HG03139 (cell line): ENCODE results near the gene CASK.
"Not testable (repeated sequence)": the region's sequence is repeated elsewhere in the genome, so short reads cannot be mapped to it uniquely, and the experiment has no call there.

Source experiments
- ATAC-seq: cut with Tn5 transposase; IDR thresholded peaks from one replicate; pipeline ENCODE4 v1.9.1; 2021; ENCODE audit not compliant: unreplicated experiment

Gene CASK

GRCh38 chrX:41703574-41704029, 219.8 kb downstream of the CASK start:
- no peak for ATAC-seq

- ATAC-seq = no peak
Observed at GRCh38 chrX:41695426-41695825, 227.9 kb downstream of the CASK start.

- ATAC-seq = no peak
Observed at GRCh38 chrX:41693024-41693423, 230.3 kb downstream of the CASK start.

- ATAC-seq = no peak
Observed at GRCh38 chrX:41692162-41692749, 231.1 kb downstream of the CASK start.

- no peak for ATAC-seq
Observed at GRCh38 chrX:41689711-41690110, 233.6 kb downstream of the CASK start.

GRCh38 chrX:41688835-41689234, 234.5 kb downstream of the CASK start, which contains the start of gene GPR34:
Gene GPR34, plus strand, starts transcription at chrX:41688973. Its CDS starts 6,661 bp downstream, at chrX:41695634.
- ATAC-seq = no peak

- no peak for ATAC-seq
Observed at GRCh38 chrX:41688156-41688555, 235.2 kb downstream of the CASK start.

- ATAC-seq = no peak
Observed at GRCh38 chrX:41686788-41687187, 236.6 kb downstream of the CASK start.

- no peak for ATAC-seq
Observed at GRCh38 chrX:41684940-41685339, 238.4 kb downstream of the CASK start.

- no peak for ATAC-seq
Observed at GRCh38 chrX:41684138-41684537, 239.2 kb downstream of the CASK start.

- ATAC-seq = no peak
Observed at GRCh38 chrX:41677183-41678060, 245.9 kb downstream of the CASK start.

- ATAC-seq = not testable (repeated sequence)
Observed at GRCh38 chrX:41676361-41676760, 247.0 kb downstream of the CASK start.

- ATAC-seq = no peak
Observed at GRCh38 chrX:41672643-41673042, 250.7 kb downstream of the CASK start.

GRCh38 chrX:41671082-41671481, 252.3 kb downstream of the CASK start:
- no peak for ATAC-seq

- no peak for ATAC-seq
Observed at GRCh38 chrX:41670112-41670511, 253.2 kb downstream of the CASK start.

GRCh38 chrX:41667631-41668030, 255.7 kb downstream of the CASK start:
- no peak for ATAC-seq

- ATAC-seq = no peak
Observed at GRCh38 chrX:41666251-41666650, 257.1 kb downstream of the CASK start.

GRCh38 chrX:41665686-41666085, 257.7 kb downstream of the CASK start:
- no peak for ATAC-seq

- ATAC-seq = no peak
Observed at GRCh38 chrX:41664908-41665307, 258.4 kb downstream of the CASK start.

GRCh38 chrX:41664375-41664901, 258.9 kb downstream of the CASK start:
- no peak for ATAC-seq

- no peak for ATAC-seq
Observed at GRCh38 chrX:41661366-41662095, 261.8 kb downstream of the CASK start.
